HG02884 (cell line): ENCODE results near the gene RSPO1.

Experiments
- ATAC-seq: cut with Tn5 transposase; IDR thresholded peaks from one replicate; pipeline ENCODE4 v1.9.1; 2021; ENCODE audit warnings: mild to moderate bottlenecking, moderate library complexity; ENCODE audit not compliant: unreplicated experiment

Gene RSPO1

DNA sequence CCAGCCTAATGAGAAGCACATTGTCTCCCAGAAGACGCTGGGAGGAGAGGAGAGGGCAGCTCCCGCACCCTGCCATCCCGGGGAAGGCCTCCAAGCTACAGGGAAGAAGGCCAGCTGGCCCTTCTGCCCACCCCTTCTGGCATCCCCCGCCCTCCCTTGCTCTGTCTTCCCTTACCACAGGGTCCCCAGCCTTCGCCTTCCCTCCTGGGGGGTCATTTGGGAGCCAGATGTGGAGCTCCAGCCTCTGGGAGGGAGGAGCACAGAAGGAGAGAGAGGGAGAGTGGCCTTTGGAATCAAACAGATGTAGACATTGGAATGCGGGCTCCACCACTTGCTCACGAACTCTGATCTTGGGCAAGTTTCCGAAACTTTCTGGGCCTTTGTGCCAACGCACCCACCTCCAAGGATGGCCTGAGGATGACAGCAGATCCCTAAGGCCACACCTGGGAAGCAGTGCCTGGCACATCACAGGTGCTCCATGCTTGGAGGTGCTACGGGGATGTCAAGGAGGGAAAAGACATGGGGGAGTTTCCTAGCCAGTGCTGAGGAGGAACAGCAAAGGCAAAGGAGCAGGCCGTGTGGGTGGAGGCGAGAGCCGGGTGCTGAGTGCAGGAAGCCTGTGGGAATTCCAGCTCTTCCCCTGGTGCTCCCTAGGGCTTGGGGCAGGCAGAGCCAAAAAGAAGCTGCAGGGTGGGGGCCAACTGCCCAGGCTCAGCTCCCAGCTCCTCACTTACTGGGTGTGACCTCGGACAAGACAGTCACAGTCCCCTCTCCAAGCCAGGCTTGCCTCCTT lies 23.1 kb upstream of the RSPO1 start:
- no peak for ATAC-seq

DNA sequence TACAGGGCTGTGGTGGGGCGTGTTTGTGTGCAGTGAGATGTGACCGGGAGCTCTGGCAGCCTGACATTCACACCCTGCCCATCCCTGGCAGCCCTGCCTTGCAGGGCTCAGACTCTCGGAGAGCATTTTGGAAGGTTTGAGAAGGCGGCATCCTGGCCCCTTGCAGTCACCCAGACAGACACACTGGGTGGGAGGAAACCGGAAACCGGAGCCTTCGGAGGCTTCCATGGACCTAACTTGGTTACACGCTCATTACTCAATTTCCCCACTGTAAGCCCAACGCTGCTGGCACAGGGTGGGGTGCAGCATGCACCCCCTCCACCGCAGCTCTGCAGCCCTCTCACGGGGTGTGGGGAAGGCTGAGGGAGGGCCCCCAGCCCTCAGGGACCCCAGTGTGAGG lies 22.2 kb upstream of the RSPO1 start:
- no peak for ATAC-seq

DNA sequence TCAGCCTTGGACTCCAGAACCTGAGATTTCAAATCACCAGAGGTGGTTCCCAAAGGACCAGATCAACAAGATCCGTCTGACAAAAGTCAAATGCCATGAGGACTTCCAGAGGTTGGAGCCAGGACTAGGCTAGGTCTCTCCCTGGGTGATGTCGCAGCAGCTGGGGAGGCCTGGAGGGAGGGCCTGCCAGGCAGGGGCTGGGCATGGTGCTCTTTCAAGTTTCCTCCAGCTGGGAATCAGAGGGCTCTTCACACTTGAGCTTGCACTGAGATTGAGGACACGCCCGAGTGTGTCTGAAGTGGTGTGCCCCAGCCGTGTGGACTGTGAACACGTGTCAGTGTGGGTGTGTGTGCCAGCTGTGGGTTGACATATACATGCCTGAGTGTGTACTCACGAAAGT lies 21.3 kb upstream of the RSPO1 start:
- no peak for ATAC-seq

DNA sequence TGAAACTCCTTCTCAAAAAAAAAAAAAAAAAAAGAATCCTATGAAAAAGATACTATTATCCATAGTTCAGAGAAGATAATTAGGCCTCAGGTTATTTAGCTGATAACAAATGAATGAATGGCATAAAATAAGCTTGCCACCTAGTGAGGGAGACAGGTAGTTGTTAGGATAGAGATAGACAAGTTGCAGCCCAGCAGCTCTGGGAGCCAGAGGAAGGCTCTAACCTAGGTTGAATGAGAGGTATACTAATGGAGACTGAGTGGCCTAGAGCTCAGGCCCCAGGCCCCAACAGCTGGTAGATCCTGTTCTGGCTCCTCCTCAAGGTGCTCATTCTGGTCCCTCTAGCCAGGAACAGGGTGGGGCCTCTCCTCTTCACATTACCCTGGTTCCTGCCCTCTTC lies 20.6 kb upstream of the RSPO1 start:
- no peak for ATAC-seq

DNA sequence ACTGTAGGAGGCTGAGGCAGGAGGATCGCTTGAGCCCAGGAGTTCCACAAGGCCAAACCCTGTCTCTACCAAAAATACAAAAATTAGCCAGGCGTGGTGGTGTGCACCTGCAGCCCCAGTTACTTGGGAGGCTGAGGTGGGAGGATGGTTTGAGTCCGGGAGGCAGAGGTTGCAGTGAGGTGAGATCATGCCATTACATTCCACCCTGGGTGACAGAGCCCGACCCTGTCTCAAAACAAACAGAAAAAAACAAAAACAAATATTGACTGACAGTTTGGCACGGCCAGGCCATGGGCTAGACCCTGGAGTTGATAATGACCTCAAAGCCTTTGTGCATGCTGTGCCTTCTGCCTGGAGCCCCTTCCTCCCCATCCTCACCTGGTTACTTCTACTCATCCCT lies 19.2 kb upstream of the RSPO1 start:
- no peak for ATAC-seq

DNA sequence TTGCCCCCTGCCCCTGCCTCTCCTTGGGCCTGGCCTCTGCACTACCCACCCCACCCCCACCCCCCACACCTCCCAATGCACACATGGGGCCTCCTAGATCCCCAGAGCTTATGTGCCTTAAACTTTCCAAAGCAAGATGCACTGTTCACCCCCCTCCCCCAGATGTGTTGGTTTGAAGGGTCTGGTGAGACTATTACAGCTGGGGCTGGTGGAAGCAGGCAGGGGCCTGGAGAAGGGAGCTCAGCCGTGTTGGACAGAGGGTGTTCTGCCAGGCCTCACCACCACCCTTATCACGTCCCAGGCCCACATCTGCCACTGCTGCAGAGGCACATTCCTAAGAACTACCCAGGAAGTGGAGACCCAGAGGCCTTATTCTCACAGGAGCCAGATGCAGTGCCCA lies 18.3 kb upstream of the RSPO1 start:
- no peak for ATAC-seq

DNA sequence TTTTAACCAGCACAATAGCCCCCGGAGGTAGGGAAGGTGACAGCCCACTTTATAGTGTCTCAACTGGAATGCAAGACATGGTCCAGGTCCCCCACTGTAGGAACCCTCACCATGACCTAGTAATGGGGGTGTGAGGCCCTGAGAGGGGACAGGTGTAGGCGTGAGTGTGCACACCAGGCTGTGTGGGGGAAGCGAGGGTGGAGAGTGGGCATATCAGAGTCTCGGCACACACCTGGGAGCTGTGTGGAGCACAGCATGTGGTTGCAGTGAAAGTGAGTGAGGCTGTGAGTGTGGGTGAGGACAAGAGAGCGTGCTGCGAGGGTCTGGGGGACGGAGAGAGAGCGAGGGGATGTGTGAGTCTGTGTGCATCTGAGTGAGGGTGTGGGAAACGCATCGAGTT lies 17.1 kb upstream of the RSPO1 start:
- ATAC-seq, result no peak

DNA sequence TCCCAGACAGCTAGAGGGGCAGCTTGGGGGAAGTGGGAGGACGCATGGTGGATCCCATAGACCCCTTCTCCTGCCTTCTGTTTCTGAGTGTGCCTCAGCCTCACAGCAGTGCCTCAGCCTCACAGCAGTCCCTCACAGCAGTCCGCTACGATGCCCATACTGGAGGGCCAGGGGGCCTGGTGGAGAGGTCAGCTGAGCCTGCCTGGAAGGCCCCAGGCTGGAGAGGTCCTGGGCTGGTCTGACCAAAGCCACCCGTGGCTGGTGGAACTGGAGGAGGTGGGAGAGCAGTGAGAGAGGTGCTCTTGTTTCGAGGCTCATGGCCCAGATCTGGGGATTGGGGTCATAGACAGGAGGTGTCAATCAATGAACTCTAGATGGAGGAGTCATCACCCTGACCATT lies 16.0 kb upstream of the RSPO1 start:
- ATAC-seq, result no peak

DNA sequence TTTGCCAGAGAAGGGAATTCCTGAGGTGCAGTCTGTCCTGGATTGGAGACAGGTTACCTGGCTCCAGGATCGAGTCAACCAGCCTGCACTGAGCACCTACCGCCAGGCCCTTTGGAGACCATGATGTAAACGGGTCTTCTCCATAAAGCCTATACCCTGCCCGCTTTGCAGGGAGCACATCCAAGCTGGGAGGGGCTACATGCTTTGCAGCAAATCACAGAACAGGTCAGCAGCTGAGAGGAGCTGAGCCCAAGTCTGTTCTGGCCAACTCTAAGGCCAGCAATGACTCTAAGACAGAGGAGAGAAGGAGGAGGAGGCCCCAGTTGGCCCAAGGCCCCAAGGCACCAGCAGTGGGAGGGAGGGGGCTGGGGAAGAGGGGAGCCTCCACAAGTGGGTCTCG lies 15.5 kb upstream of the RSPO1 start:
- ATAC-seq, result no peak

DNA sequence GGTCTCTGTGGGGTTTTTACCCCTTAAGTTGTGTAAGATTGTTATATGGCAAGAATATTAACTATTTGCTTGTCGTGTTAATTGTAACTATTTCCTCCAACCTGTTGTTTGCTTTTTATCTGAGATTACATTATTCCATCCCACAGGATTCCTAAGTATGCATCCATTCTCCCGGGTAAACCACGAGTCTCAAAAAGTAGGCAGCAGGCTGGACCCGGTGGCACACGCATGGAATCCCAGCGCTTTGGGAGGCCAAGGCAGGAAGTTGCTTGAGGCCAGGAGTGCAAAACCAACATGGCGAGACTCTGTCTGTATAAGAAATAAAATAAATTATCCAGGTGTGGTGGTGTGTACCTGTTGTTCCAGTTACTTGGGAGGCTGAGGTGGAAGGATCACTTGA lies 12.6 kb upstream of the RSPO1 start:
- ATAC-seq, result no peak

DNA sequence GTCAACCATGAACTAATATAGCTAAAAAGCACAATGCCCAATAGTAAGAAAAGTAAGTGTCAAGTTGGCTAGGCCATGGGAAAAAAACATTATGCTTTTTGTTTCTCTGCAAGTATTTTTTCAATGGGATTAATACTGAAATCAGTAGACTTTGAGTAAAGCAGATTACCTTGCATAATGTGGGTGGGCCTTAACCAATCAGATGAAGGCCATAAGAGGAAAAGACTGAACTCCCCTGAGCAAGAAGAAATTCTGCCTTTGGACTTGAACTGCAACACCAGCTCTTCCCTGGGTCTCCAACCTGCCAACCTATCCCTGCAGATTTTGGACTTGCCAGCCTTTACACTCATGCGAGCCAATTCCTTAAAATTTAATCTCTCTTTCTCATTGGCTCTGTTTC lies 6.4 kb upstream of the RSPO1 start:
- ATAC-seq, result no peak

DNA sequence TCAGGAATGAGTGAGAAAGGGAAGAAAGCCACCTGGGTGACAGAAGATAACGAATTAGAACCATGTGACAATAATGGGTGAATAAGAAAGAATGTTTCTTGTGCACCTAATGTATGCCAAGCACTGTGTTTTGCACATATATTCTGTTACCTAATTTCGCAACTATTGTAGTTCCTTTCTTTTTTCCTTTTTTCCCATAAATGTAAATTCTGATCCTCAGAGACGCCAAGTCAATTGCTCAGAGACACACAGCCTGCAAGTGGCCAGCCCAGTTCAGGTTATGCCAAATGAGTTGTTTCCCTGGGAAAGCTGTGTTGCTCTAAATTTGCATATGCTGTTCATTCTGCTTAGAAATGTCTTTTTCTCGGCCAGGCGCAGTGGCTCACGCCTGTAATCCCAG lies 1.7 kb upstream of the RSPO1 start:
- no peak for ATAC-seq

DNA sequence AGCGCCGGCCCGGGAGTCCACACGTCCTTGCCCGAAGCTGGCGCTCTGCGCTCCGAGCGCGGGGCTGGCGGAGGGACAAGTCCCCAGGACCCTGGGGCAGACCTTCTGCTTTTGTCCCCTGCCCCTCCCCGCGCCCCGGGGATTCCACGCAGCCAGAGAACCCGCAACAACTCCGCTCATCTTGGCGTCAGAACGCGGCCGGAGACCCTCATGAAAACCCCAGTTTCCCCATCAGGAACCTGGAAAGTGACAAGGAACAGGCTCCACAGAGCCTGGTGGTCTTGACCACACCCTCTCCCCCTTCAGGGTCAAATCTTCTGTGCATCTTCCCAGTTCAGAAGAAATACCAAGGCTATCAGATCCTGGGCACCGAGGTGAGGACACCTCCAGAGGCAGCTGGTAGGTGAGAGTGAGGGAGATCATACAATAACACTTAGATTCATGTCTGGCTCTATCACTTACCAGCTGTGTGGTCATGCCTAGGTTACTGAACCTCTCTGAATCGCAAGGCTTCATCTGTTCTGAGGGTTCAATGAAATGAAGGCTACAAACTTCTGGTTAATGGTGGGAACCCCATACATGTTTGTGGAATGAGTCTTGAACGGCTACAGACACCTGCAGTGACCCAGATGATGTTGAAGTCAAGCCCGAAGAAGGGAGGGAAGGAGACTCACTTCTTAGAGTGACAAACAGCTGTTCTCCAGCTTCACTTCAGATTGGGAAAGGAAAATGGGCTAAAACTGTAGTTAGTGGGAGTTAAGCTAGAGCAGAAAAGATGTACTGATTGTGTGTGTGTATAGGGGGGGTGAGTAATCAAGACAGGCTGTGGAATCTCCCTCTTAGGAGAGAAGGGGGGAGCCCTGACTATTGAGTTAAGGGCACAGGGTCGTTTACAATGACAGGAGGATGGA lies 555 bp upstream of the RSPO1 start:
- no peak for ATAC-seq

DNA sequence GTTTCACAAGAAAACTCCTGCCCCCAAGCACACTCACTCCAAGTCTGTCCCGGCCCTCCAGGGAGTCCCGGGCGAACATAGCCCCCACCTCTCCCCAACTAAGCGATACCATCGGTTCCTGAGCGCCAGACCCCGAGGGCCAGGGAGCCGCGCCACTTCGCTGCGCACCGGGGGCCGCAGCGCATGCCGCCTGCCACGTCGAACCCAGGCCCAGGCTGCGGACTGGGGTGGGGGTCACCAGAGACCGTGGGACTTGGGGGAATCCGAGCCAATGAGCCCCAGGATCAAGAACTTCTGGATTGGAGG lies 801 bp downstream of the RSPO1 start:
- ATAC-seq, result no peak

DNA sequence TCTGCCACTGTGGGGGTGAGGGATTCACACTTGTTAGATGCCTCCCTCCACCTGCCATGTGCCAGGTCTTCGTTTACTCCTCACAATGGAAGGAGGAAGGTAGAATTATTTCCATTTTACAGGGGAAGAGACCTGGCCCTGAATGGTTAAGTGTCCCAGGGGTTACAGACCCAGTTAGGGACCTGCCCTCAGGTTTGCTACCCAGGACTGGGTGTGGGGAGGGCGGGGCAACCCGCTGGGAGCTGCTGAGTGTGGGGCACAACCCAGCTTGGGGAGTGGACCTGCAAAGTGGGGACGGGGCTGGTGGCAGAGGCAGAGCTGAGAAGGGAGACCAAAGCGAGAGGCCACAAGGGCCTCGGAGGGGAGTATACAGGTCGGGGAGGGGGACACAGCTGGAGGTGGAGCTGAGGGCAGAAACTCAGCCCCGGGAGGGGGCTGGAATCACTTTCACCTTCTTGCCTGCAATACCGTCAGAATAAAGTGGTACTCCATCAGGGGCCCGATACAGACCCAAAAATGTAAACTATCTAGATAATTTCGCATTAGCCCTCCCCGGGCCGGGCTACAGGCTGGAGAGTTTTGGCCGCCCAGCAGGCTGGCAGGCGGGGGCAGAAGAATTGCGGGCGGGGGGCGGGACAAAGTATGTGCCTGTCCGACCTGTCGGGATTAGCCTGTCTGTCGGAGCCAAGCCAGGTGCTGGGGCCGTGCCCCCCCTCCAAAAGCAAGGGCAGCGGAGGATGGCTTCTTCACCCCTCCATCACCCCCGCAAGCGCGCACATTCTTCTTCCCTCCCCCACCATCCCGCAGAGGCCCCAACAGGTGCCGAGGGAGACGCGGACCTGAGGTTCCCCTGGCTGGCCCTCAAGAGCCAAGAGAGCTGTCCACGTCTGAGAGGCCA lies 1.4 kb downstream of the RSPO1 start:
- no peak for ATAC-seq

DNA sequence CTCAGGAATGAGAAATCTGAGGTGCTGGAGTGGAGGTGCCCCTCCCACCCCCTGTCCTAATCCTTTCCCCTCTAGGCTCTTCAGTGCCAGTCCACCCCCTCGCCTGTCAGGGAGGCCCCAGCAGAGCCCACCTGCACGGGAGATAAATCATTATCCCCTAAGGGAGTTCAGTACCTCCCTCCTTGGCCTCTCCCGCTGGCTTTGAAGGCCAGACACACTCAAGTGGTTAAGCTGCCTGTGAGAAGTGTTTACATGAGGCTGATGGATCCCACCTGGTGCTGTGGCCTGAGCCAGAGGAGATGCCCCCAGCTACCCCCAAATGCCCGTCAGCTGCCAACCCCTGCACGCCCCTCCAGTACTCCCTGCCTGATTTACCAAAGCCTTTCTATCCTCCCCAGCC lies 3.7 kb downstream of the RSPO1 start:
- ATAC-seq, result no peak

DNA sequence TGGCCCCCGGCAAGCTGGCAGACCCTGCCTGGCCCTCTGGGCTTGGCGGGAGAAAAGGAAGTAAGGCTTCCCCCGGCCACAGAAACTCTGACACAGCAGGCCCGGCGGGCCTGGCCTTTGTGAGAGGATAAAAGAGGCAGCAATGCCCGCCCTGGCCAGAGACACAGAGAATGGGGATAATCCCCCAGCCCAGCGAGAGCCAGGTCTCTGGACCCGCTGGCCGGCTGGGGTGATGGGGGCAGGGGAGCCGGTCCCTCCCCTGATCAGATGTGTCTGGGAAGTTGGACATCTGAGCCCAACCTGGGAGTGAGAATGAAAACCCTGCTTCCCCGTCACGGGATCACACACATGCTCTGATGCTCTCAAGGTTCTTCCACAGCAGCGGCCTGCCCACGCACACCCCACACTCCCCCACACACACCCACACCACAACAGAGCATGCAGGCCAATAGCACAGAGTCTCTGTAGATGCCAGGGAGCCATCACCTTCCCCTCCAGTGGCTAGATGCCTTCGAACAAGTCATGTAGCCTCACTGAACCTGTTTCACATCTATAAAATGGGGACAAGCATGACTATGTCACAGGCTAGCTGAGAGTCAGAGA lies 4.2 kb downstream of the RSPO1 start:
- no peak for ATAC-seq

DNA sequence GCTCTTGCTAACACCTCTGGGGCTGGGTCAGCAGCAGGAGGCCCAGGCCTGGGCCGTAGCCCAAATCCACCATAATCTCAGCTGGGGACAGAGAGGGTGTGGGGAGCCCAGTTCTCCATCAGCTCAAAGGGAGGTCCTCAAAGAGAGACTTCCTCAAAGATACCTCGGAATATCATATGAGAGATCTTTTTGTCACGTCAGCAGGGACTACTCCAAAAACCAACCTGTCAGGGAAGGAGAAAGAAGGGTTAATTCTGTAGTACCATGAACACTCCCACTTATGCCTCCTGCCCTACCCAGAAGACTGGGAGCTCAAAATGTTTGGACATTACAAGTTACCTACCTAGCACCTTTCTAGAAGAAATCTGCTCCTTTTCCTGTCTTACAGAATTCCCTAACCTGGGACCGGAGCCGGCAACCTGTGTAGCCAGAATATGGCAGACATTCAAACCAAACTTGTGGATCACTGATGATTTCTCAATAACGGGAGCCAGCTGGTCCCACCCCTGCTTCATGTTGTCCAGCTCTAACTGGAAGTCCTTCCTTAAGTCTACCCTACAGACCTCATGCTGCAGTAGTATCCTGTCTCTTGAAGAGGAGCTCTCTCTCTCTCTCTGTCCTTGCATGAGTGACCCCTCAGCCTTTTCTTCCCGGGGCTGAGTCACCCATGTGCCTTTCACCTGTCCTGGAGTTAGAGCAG lies 4.8 kb downstream of the RSPO1 start:
- no peak for ATAC-seq

DNA sequence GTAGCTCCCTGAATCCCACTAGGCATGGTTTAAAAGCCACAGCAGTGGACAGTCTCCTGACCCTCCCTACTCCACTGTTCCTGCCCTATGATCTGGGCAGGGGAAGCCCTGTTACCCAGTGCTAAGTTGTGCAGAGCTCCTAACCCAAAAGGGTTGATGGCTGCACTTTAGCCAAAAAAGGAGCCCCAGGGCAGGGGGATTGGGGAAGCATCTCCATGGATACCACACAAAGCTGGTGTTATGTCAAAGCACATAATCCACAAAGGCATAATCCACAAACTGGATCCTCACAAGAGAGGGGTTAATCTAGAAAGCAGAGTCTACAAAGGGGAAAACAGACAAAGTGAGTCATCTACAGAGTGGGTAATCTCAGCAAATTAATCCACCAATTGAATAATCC lies 5.7 kb downstream of the RSPO1 start:
- no peak for ATAC-seq

DNA sequence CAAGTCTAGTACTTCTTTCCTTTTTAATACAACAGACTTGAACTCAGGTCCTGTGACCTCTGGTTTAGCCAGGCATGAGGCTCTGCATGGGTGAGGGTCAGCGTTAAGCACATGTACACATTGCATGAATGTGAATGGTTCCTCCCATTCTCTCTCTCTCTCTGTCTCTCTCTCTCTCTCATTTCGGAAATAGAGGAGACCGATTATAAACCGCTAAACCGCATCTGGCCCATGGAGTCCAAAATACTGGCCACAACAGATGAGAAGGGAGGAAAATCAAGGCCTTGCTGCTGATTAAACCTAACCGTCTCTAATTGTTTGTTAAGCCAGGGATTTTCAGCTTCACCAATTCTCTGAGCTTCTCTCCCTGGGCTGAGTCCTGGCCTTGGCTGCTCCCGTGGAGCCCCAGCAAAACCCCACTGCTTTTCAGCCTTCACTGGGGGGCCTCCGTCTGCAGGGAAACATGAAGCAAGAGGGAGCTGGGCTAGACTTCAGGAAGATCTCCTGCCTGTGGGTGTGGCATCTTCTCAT lies 6.6 kb downstream of the RSPO1 start:
- ATAC-seq, result no peak
